ENCODE measurements around the gene RPL38.

DNA sequence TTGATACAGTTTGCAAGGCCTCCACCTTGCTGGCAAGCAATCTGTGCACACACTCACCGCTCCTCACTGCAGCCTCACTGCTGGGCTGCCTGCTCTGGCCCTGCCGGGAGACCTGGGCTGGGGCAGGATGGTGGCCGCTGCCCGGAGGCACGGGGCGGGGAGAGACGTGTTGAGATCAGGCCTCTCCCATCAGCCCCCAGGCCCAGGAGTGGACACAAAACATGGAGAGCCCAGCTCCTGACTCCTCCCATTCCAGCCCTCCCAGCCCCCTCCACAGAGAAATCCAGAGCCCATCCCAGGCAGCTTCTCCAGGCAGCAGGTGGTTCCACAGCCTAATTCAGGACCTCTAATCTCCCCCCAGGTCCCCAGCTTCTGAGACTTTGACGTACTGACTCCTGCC lies 23.1 kb upstream of the RPL38 start:
- TF ChIP-seq, protein P1, sequence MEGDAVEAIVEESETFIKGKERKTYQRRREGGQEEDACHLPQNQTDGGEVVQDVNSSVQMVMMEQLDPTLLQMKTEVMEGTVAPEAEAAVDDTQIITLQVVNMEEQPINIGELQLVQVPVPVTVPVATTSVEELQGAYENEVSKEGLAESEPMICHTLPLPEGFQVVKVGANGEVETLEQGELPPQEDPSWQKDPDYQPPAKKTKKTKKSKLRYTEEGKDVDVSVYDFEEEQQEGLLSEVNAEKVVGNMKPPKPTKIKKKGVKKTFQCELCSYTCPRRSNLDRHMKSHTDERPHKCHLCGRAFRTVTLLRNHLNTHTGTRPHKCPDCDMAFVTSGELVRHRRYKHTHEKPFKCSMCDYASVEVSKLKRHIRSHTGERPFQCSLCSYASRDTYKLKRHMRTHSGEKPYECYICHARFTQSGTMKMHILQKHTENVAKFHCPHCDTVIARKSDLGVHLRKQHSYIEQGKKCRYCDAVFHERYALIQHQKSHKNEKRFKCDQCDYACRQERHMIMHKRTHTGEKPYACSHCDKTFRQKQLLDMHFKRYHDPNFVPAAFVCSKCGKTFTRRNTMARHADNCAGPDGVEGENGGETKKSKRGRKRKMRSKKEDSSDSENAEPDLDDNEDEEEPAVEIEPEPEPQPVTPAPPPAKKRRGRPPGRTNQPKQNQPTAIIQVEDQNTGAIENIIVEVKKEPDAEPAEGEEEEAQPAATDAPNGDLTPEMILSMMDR (IDR thresholded peaks at IDR 0.05), result no peak
- no peak for TF ChIP-seq POLR2A (IDR thresholded peaks at IDR 0.05; ENCODE audit: low read length)
- TF ChIP-seq, protein P2, sequence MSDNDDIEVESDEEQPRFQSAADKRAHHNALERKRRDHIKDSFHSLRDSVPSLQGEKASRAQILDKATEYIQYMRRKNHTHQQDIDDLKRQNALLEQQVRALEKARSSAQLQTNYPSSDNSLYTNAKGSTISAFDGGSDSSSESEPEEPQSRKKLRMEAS (IDR thresholded peaks at IDR 0.05), result no peak
- no peak for TF ChIP-seq JUNB (IDR thresholded peaks at IDR 0.05)
- TF ChIP-seq JUN (IDR thresholded peaks at IDR 0.05), result no peak
- TF ChIP-seq TP53 (CRISPR knock-in tag; IDR thresholded peaks at IDR 0.05), result no peak
- TF ChIP-seq RCOR1 (IDR thresholded peaks at IDR 0.05; ENCODE audit: low read depth, low read length), result no peak
- TF ChIP-seq SMC3 (IDR thresholded peaks at IDR 0.05), result no peak
- TF ChIP-seq NR3C1 (IDR thresholded peaks at IDR 0.05), result no peak
- TF ChIP-seq CBX8 (IDR thresholded peaks at IDR 0.05), result no peak

All from A549 (cell line).